ENCODE measurements around the gene CEP112. TPM values are rescaled to one million over a fixed set of nuclear protein-coding genes. Genes with fewer than 3 reads are reported as not detected.
A peak's percentile ranks its signal among the peaks of the same experiment; 100 is the strongest.

CEP112 gene
- total RNA-seq, 6 donors from 2014 or later, result 14.3 to 70.2 (median 31.0) TPM

GRCh38 chr17:65678546-65678945 is 513.4 kb downstream of the CEP112 start:
- H3K9me3 ChIP-seq, result no peaks in the 10 kb centered on the region
- DNase-seq, result no peak
- H3K4me3 ChIP-seq, result peak overlapping the region in 1 of 4 donors; percentile 5
- no peaks in the 10 kb centered on the region for H3K27me3 ChIP-seq
- peaks cover 0 to 13% (median 0%) of the 10 kb centered on the region in 4 donors for H3K4me1 ChIP-seq
- no peaks in the 10 kb centered on the region for H3K36me3 ChIP-seq
- ATAC-seq (ENCODE audit: low FRiP score in 2 of 2), result no peak
- WGBS, 2 donors, result 43 to 59% methylated on average over 9 of the region's 9 CpGs
- TF ChIP-seq POLR2AphosphoS5 (IDR thresholded peaks at IDR 0.05) (no peak), CTCF (IDR thresholded peaks at IDR 0.05) (no peak), EP300 (IDR thresholded peaks at IDR 0.05) (no peak), POLR2A (IDR thresholded peaks at IDR 0.05) (no peak)
- peak overlapping the region in 1 of 4 donors; percentile 11 for H3K27ac ChIP-seq

DNA sequence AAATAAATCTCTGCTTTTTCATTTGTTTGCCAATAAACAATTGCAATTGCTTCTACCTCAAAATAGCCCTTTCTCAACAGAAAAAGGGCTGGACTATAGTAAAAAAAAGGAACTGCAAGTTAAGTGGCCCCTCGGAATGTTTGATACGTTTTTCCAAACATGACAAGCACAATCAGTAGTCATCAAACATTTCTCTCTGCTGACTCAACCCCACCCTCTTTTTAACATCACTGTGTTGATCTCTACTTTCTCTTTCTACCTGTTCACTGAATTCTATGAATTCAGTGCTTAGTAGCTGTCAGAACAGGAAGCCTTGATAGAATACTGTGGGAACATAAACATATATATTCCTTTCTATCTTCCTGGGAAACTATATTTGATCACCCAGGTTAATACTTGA is 514.0 kb downstream of the CEP112 start:
- H3K27ac ChIP-seq, result peak overlapping the region in 1 of 4 donors; percentile 11
- no peak overlapping the region for H3K4me3 ChIP-seq
- H3K27me3 ChIP-seq, result no peaks in the 10 kb centered on the region
- ATAC-seq (ENCODE audit: low FRiP score in 2 of 2) (peak in 1 of 2 donors; percentile 54), DNase-seq (no peak)
- H3K4me1 ChIP-seq, result peaks cover 0 to 13% (median 0%) of the 10 kb centered on the region in 4 donors
- TF ChIP-seq EP300 (IDR thresholded peaks at IDR 0.05) (no peak), POLR2A (IDR thresholded peaks at IDR 0.05) (no peak), POLR2AphosphoS5 (IDR thresholded peaks at IDR 0.05) (no peak), CTCF (IDR thresholded peaks at IDR 0.05) (no peak)
- no peaks in the 10 kb centered on the region for H3K9me3 ChIP-seq
- no peaks in the 10 kb centered on the region for H3K36me3 ChIP-seq
- 43 to 59% methylated on average over 2 of the region's 2 CpGs for WGBS, 2 donors

- TF ChIP-seq CTCF (IDR thresholded peaks at IDR 0.05), result no peak
- no peak for TF ChIP-seq POLR2AphosphoS5 (IDR thresholded peaks at IDR 0.05)
- no peak for TF ChIP-seq POLR2A (IDR thresholded peaks at IDR 0.05)
- no peak for TF ChIP-seq EP300 (IDR thresholded peaks at IDR 0.05)
- H3K27me3 ChIP-seq, result no peaks in the 10 kb centered on the region
- H3K4me1 ChIP-seq, result peaks cover 0 to 13% (median 0%) of the 10 kb centered on the region in 4 donors
- no peaks in the 10 kb centered on the region for H3K9me3 ChIP-seq
- ATAC-seq (ENCODE audit: low FRiP score in 2 of 2) (no peak), DNase-seq (no peak)
- H3K4me3 ChIP-seq, result no peak overlapping the region
- WGBS, 2 donors, result 88 to 89% methylated on average over 1 of the region's 1 CpG
- no peak overlapping the region for H3K27ac ChIP-seq
- H3K36me3 ChIP-seq, result no peaks in the 10 kb centered on the region
Observed at GRCh38 chr17:65674246-65675045, 517.5 kb downstream of the CEP112 start.

DNA sequence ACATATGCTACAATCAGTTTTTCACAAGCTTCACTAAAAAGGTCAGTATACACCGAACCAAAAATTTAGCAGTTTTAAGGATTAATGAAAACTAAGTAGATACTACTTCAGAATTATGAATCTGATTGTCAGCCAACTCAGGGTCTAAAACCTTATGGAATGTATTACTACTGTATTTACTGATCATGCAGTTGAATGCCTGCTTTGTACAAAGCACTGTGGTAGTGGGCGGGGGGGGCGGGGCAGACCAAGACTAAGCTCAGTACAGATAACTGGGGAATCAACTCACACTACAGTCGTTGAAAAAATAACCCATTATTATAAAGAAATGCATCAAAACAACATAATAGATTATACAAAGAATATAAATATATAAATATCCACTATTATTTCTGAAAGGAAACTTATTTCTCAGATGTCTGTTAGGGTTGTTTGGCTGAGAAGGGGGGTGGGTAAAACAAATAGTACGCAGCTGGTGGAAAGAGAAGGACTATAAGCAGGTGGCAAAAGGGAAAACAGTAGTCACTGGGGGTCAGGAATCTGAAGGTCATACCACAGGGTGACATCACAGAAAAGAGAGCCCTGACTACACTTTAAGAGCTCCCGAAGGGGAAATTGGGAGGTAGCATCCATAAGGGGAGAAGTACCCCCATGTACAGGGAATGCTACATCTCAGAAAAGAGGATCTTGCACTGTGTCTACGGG is 521.1 kb downstream of the CEP112 start:
- Histone ChIP-seq H3K27ac (no peak overlapping the region), H3K4me3 (no peak overlapping the region), H3K4me1 (no peaks in the 10 kb centered on the region), H3K9me3 (no peaks in the 10 kb centered on the region), H3K27me3 (no peaks in the 10 kb centered on the region), H3K36me3 (no peaks in the 10 kb centered on the region)
- no peak for DNase-seq
- no peak for ATAC-seq (ENCODE audit: low FRiP score in 2 of 2)
- TF ChIP-seq EP300 (IDR thresholded peaks at IDR 0.05) (no peak), CTCF (IDR thresholded peaks at IDR 0.05) (no peak), POLR2AphosphoS5 (IDR thresholded peaks at IDR 0.05) (no peak), POLR2A (IDR thresholded peaks at IDR 0.05) (no peak)
- 91 to 93% methylated on average over 7 of the region's 7 CpGs for WGBS, 2 donors
